GM18909 (cell line): ENCODE data around the gene EMP1.

Source experiments
- ATAC-seq: cut with Tn5 transposase; IDR thresholded peaks from one replicate; pipeline ENCODE4 v1.9.1; 2021; ENCODE audit warnings: mild to moderate bottlenecking; ENCODE audit not compliant: unreplicated experiment, poor library complexity

EMP1 gene

DNA sequence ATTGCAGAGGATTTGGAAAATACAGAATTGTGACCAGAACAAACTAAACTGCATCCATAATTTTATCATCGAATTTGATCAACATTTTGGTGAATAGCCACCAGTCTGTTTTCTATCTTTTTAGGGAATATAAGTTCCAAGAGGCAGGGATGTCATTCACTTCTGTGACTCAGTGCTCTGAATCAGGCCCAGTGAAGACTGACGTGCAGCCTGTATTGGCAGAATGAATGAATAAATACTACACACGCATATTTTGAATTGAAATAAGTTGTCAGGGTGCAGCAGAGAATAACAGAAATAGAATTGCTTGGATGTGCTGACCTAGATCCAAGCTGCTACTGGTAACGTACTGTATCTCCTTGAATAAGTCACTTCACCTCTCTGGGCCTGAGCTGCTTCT, 1.3 kb upstream of the EMP1 start:
- ATAC-seq = no peak

DNA sequence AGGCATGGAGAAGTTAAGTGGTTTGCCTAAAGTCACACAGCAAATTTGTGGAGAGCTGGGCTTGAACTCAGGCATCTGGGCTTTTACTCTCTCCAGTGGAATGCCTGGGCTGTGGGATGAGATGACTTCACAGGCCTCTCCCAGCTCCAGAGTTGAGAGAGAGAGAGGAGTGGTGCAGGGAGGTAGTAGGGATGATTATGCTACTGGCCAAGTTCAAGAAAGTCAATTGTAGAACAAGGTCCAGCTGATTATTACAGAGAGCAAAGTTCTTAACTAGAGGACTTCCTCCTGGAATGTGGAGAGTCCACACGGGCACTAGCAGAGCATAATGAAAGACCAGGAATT, 769 bp upstream of the EMP1 start:
- no peak for ATAC-seq

- no peak for ATAC-seq
Measured at GRCh38 chr12:13197032-13197431, 506 bp downstream of the EMP1 start.

DNA sequence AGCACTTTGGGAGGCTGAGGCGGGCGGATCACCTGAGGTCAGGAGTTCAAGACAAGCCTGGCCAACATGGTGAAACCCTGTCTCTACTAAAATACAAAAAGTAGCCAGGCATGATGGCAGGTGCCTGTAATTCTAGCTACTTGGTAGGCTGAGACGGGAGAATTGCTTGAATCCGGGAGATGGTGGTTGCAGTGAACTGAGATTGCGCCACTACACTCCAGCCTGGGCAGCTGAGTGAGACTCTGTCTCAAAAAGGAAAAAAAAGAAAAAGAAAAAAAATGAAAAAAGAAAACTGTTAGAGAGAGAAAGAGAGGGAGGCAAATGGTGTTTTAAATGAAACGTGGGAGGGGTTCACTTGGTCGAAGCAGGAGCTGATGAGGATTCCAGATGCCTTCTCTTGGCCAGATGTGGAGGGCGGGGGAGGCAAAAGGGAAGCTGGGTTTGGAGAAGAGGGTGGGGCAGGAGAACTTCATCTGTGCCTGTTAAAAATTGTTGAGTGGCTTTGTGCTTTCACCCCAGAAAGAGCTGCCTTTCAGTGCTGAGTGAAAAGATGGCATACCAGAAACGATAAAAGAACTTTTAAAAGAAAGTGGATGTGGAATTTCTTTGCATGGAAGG, 1.1 kb downstream of the EMP1 start:
- no peak for ATAC-seq

GRCh38 chr12:13198241-13198640, 1.7 kb downstream of the EMP1 start:
- ATAC-seq = no peak

DNA sequence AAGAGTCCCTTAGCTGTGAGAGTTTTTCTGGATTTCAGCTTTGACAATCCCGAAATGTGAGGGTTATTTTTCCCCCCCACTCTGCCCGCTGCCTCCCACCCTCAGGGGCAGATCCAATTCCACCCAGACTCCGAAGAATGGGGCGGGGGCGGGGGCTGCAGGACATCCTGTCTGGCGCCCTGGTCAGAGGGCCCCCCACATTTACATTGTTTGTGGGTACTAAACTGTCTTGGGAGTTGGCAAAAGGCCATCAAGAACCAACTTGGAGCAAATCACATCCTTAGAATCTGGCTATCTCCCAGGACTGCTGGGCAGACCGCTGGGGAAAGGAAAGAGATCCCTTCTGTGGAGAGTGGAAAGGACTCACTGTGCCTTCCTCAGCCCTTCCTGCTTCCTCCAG, 2.4 kb downstream of the EMP1 start:
- ATAC-seq = no peak

GRCh38 chr12:13199592-13199991, 3.1 kb downstream of the EMP1 start:
- ATAC-seq = no peak

DNA sequence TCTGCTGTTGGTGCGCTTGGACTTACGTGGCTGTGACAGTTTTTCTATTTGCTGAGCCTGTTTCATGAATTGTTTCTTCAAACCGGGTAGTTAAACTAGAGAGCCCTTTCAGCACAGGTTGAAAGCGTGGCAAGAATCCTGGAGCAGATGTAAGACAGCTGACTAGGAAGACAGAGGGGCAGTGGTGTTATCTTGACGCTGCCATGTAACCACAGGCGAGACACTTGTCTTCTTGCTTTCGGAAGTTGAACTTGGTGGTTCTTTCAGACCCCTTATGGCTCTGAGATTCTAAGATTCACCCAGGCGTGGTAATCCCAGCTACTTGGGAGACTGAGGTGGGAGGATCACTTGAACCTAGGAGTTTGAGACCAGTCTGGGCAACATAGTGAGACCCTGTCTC, 4.3 kb downstream of the EMP1 start:
- ATAC-seq = no peak

GRCh38 chr12:13203034-13203922, 6.8 kb downstream of the EMP1 start:
- no peak for ATAC-seq

- no peak for ATAC-seq
Measured at GRCh38 chr12:13204428-13204827, 7.9 kb downstream of the EMP1 start.

- ATAC-seq = no peak
Measured at GRCh38 chr12:13205809-13206559, 9.5 kb downstream of the EMP1 start.

DNA sequence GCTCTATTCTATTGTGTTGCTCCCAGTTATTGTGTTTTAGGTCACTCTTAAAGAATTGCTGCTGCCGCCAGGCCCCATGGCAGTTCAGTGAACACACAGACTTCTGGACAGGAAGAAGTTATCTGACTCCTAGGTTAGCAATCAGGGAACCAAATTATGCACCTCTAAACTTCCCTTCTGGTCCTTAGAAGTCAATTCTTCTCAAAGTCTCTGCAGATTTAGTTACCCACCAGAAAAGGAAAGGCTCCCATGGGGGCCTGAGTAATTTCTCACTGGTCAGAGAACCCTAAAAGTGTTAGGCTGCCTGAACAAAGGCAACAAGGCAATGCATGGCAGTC, 10.0 kb downstream of the EMP1 start:
- ATAC-seq = no peak

DNA sequence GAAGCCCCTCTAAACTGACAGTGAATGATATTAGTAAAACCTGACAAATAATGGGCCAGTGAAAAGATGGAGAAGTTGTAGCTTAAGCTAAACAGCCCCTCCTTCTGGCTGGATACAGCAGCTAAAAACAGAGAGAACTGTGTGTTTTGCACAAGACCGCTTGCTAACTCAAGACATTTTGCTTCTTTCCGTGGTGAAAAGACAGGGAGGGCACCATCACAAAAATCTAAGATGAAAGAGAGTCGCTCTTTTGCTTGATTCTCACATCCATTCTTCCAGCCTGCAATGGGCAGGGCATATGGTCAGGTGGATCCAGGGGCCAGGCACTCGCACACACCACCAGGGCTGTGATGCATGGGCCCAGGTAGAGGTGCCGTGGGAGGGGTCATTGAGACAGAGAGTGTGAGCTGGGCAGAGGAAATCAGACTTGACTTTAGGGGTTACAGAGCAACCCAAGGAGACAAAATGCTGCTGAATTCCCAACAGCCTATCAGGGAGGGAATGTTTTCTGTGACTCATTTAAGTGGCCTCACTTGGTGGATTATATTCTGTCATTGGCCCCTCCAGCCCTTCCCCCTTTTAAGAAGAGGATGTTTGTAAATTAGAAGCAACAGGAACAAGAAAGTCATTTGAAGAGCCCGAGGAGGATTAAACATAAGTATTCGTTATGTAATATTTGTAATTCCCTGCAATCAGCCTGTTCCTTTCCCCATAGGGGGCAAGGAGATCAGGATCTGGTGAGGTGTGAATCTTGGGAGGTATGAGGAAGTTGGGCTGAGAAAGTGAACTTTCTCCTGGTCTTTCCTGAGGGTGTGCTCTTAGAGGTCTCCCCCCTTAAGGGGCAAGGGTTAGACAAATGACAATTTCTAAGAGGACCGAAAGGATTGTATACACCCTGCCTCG, 12.3 kb downstream of the EMP1 start:
- no peak for ATAC-seq

- no peak for ATAC-seq
Measured at GRCh38 chr12:13209436-13210235, 13.1 kb downstream of the EMP1 start.

DNA sequence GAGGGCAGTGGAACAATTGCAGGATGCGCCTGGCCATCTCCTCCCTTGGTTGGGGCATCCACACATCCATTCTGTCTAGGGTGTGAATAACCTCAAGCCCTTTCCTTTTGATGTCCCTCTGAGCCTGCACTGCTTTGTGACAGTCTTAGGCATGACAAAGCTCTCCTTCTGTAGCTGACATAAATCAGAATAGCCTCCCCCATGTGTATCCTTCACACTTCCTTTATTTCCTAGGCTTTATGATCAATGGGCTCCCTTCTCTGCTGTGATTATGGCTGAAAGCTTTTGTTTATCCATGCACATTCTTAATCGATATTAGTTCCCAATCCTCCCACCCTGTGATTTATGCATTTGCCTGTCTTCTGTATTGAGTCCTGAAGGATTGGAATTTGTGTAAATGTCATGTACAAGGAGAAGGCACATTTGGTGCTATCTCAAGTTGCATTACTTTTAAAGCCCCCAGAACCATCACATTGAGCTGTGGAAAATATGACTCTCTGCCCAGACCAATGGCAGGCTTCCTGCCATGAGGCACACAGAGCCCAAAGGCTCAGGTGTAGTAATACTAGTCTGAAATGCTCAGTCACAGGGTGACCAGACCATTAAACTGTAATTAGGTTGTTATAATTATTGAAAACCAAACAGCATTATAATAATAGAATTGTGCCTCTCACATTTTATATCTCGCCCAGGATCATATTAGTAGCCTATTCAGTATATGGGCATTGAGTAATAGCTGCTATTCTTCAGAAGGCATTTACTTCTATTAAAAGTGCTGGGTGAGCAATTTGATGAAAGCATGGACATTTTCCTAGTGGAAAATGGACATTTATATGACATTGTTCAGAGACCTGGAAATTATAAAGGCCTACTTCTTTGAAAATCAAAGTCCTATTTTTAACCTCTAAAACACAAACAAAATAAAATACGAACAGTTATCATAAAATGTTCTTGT, 14.0 kb downstream of the EMP1 start:
- no peak for ATAC-seq

GRCh38 chr12:13211191-13211858, 14.8 kb downstream of the EMP1 start:
- no peak for ATAC-seq

GRCh38 chr12:13211859-13212664, 15.5 kb downstream of the EMP1 start:
- ATAC-seq = no peak
